GM18499 (cell line): ENCODE results near the gene ANKIB1.
"Not testable (repeated sequence)": the region's sequence is repeated elsewhere in the genome, so short reads cannot be mapped to it uniquely, and the experiment has no call there.

Source experiments
- ATAC-seq: cut with Tn5 transposase; IDR thresholded peaks from one replicate; pipeline ENCODE4 v1.9.1; 2021; ENCODE audit warnings: moderate number of reproducible peaks; ENCODE audit not compliant: insufficient read depth, unreplicated experiment

The ANKIB1 gene

GRCh38 chr7:92313055-92313454 lies 67.3 kb downstream of the ANKIB1 start:
- no peak for ATAC-seq

GRCh38 chr7:92319243-92319642 lies 73.5 kb downstream of the ANKIB1 start:
- no peak for ATAC-seq

- ATAC-seq = no peak
Measured at GRCh38 chr7:92325173-92325572, 79.4 kb downstream of the ANKIB1 start.

GRCh38 chr7:92325858-92326257 lies 80.1 kb downstream of the ANKIB1 start:
- no peak for ATAC-seq

- ATAC-seq = no peak
Measured at GRCh38 chr7:92330835-92331438, 85.2 kb downstream of the ANKIB1 start.

GRCh38 chr7:92331508-92331907 lies 85.7 kb downstream of the ANKIB1 start:
- no peak for ATAC-seq

GRCh38 chr7:92332782-92333181 lies 87.0 kb downstream of the ANKIB1 start:
- ATAC-seq = no peak

GRCh38 chr7:92333866-92334265 lies 88.1 kb downstream of the ANKIB1 start:
- no peak for ATAC-seq

- ATAC-seq = no peak
Measured at GRCh38 chr7:92335574-92335973, 89.8 kb downstream of the ANKIB1 start.

GRCh38 chr7:92336662-92337340 lies 91.0 kb downstream of the ANKIB1 start:
- no peak for ATAC-seq

- ATAC-seq = no peak
Measured at GRCh38 chr7:92340016-92340415, 94.2 kb downstream of the ANKIB1 start.

- ATAC-seq = no peak
Measured at GRCh38 chr7:92343714-92344113, 97.9 kb downstream of the ANKIB1 start.

GRCh38 chr7:92352009-92352408 lies 106.2 kb downstream of the ANKIB1 start:
- no peak for ATAC-seq

GRCh38 chr7:92354214-92354613 lies 108.4 kb downstream of the ANKIB1 start:
- no peak for ATAC-seq

GRCh38 chr7:92356406-92356805 lies 110.6 kb downstream of the ANKIB1 start:
- no peak for ATAC-seq

GRCh38 chr7:92357260-92357659 lies 111.5 kb downstream of the ANKIB1 start:
- ATAC-seq = no peak

- ATAC-seq = not testable (repeated sequence)
Measured at GRCh38 chr7:92359179-92359578, 113.4 kb downstream of the ANKIB1 start.

- no peak for ATAC-seq
Measured at GRCh38 chr7:92359801-92360200, 114.0 kb downstream of the ANKIB1 start.

- ATAC-seq = no peak
Measured at GRCh38 chr7:92360387-92360786, 114.6 kb downstream of the ANKIB1 start.

- no peak for ATAC-seq
Measured at GRCh38 chr7:92362131-92362530, 116.4 kb downstream of the ANKIB1 start.

GRCh38 chr7:92366730-92367129 lies 121.0 kb downstream of the ANKIB1 start:
- no peak for ATAC-seq

GRCh38 chr7:92368741-92369140 lies 123.0 kb downstream of the ANKIB1 start:
- ATAC-seq = no peak
